WTC11 (cell line): ENCODE data around the gene LSM4. TPM values are rescaled to one million over a fixed set of nuclear protein-coding genes. Genes with fewer than 3 reads are reported as not detected.

Experiments used
- ATAC-seq: fragments of 200-7000 bp; cut with Tn5 transposase; 2 replicates; pipeline ENCODE4 v1.10.0; 2021; ENCODE audit warnings: mild to moderate bottlenecking, moderate library complexity
- CTCF ChIA-PET: fragments of 300-600 bp; sonication (Branson Sonifier 250); formaldehyde crosslinking; loops from one replicate; lab custom pipeline; 2021; ENCODE audit warnings: antibody characterized with exemption; lab: Charles Lee
- POLR2A ChIA-PET: fragments of 350-600 bp; sonication (Branson Sonifier 250); formaldehyde crosslinking; loops from one replicate; lab custom pipeline; 2021; ENCODE audit warnings: antibody characterized with exemption; lab: Charles Lee
- DNase-seq: peaks from one replicate; pipeline ENCODE4 v3.0.0; 2021; ENCODE audit warnings: low spot score
- H3K27ac Mint-ChIP-seq: 2 replicates; pipeline ENCODE4 v1.8.0; 2021; ENCODE audit warnings: mixed read lengths
- H3K27me3 Mint-ChIP-seq: 2 replicates; pipeline ENCODE4 v1.8.0; 2021; ENCODE audit warnings: low read depth, mild to moderate bottlenecking, moderate library complexity, mixed read lengths
- H3K36me3 Mint-ChIP-seq: 2 replicates; pipeline ENCODE4 v1.8.0; 2021; ENCODE audit warnings: mixed read lengths
- H3K4me1 Mint-ChIP-seq: 2 replicates; pipeline ENCODE4 v1.8.0; 2022; ENCODE audit warnings: mixed read lengths
- H3K4me3 Mint-ChIP-seq: 2 replicates; pipeline ENCODE4 v1.8.0; 2021; ENCODE audit warnings: mild to moderate bottlenecking, moderate library complexity, mixed read lengths
- H3K9me3 Mint-ChIP-seq: 2 replicates; pipeline ENCODE4 v1.8.0; 2021; ENCODE audit warnings: mixed read lengths
- CBFB ChIP-seq: sonication (generic); formaldehyde crosslinking; IDR thresholded peaks from 2 replicates; pipeline ENCODE4 v1.8.1; 2022; ENCODE audit warnings: mild to moderate bottlenecking, low read depth, missing genetic modification reagents
- ELF4 ChIP-seq: sonication (generic); formaldehyde crosslinking; IDR thresholded peaks from 2 replicates; pipeline ENCODE4 v1.8.1; 2022; ENCODE audit warnings: low read depth, mild to moderate bottlenecking, moderate library complexity, missing genetic modification reagents
- ETV6 ChIP-seq: sonication (generic); formaldehyde crosslinking; IDR thresholded peaks from 2 replicates; pipeline ENCODE4 v1.8.1; 2022; ENCODE audit warnings: mild to moderate bottlenecking, missing genetic modification reagents
- FOXP1 ChIP-seq: sonication (generic); formaldehyde crosslinking; IDR thresholded peaks from 2 replicates; pipeline ENCODE4 v1.8.0; 2022; ENCODE audit warnings: missing genetic modification reagents, mild to moderate bottlenecking, moderate library complexity, borderline replicate concordance
- GABPB1 ChIP-seq: sonication (generic); formaldehyde crosslinking; IDR thresholded peaks from 2 replicates; pipeline ENCODE4 v1.8.1; 2023; ENCODE audit warnings: mild to moderate bottlenecking, missing genetic modification reagents
- HMGXB4 ChIP-seq: sonication (generic); formaldehyde crosslinking; IDR thresholded peaks from 2 replicates; pipeline ENCODE4 v1.8.1; 2023; ENCODE audit warnings: mild to moderate bottlenecking, moderate library complexity, missing genetic modification reagents
- MYBL2 ChIP-seq: sonication (generic); formaldehyde crosslinking; IDR thresholded peaks from 2 replicates; pipeline ENCODE4 v1.8.1; 2023; ENCODE audit warnings: mild to moderate bottlenecking, moderate library complexity, missing genetic modification reagents
- NFYB ChIP-seq: sonication (generic); formaldehyde crosslinking; conservative IDR thresholded peaks from 2 replicates; pipeline ENCODE4 v1.8.0; 2022; ENCODE audit warnings: low read depth, missing genetic modification reagents
- PRDM15 ChIP-seq: sonication (generic); formaldehyde crosslinking; IDR thresholded peaks from 2 replicates; pipeline ENCODE4 v1.8.0; 2022; ENCODE audit warnings: missing genetic modification reagents
- PRRX2 ChIP-seq: fragments of 250-450 bp; sonication (Bioruptor Pico); IDR thresholded peaks from 2 replicates; pipeline ENCODE4 v1.8.0; 2021; ENCODE audit warnings: mild to moderate bottlenecking
- RORB ChIP-seq: fragments of 250-450 bp; sonication (Bioruptor Pico); IDR thresholded peaks from 2 replicates; pipeline ENCODE4 v1.9.0; 2021; ENCODE audit warnings: mild to moderate bottlenecking
- ZNF232 ChIP-seq: sonication (generic); formaldehyde crosslinking; IDR thresholded peaks from 2 replicates; pipeline ENCODE4 v1.8.0; 2022; ENCODE audit warnings: mild to moderate bottlenecking, missing genetic modification reagents
- ZNF263 ChIP-seq: sonication (generic); formaldehyde crosslinking; IDR thresholded peaks from 2 replicates; pipeline ENCODE4 v1.8.1; 2022; ENCODE audit warnings: low read depth, mild to moderate bottlenecking, moderate library complexity, missing genetic modification reagents
- total RNA-seq: library from RNA; stranded (reverse); gene quantifications from 3 replicates; pipeline ENCODE4 v1.2.3, GENCODE V29; 2021
- TF ChIP-seq, protein P1 (sequence below): sonication (generic); formaldehyde crosslinking; IDR thresholded peaks from 2 replicates; pipeline ENCODE4 v1.8.0; 2022; ENCODE audit warnings: mild to moderate bottlenecking, missing genetic modification reagents
- TF ChIP-seq, protein P2 (sequence below): sonication (generic); formaldehyde crosslinking; IDR thresholded peaks from 2 replicates; pipeline ENCODE4 v1.8.1; 2023; ENCODE audit warnings: mild to moderate bottlenecking, missing genetic modification reagents, borderline replicate concordance
- TF ChIP-seq, protein P3 (sequence below): sonication (generic); formaldehyde crosslinking; IDR thresholded peaks from 2 replicates; pipeline ENCODE4 v1.8.0; 2023; ENCODE audit warnings: mild to moderate bottlenecking, missing genetic modification reagents
- TF ChIP-seq, protein P4 (sequence below): sonication (generic); formaldehyde crosslinking; IDR thresholded peaks from 2 replicates; pipeline ENCODE4 v1.8.1; 2023; ENCODE audit warnings: mild to moderate bottlenecking, missing genetic modification reagents
- TF ChIP-seq, protein P5 (sequence below): fragments of 250-450 bp; sonication (Bioruptor Pico); IDR thresholded peaks from 2 replicates; pipeline ENCODE4 v2.1.2; 2022; ENCODE audit warnings: mild to moderate bottlenecking, moderate library complexity

LSM4 gene
- total RNA-seq, 1 experiment from 2014 or later, result 373 TPM

- Mint-ChIP-seq H3K36me3 (peaks cover 14% of the 10 kb centered on the region), H3K9me3 (no peaks in the 10 kb centered on the region), H3K4me3 (peak overlapping the region; percentile 59)
- ATAC-seq (peak; percentile 46), DNase-seq (peak; percentile 45)
- POLR2A ChIA-PET, result interaction anchor here (1.0 to 2.6 kb wide), 8 partner anchors 9 to 35 kb away, joined by 3 to 29 read pairs (median 4); partner anchors contain the start of genes JUND and LSM4
- CTCF ChIA-PET, result interaction anchor here (0.7 to 5.4 kb wide), 16 partner anchors 12 to 120 kb away, joined by 3 to 82 read pairs (median 4); partner anchors contain the start of genes GDF15, JUND, LSM4 and MPV17L2
- TF ChIP-seq FOXP1 (0 out of 2 replicates have a peak, but pooled peaks have one; percentile 28), ELF4 (no peak), ETV6 (CRISPR knock-in tag) (peak; percentile 63; the same call in 1 of the 2 replicates), RORB (CRISPR knock-in tag) (no peak), ZNF232 (CRISPR knock-in tag) (no peak), PRRX2 (no peak), GABPB1 (CRISPR knock-in tag) (peak; percentile 60), MYBL2 (0 out of 2 replicates have a peak, but pooled peaks have one; percentile 41), ZNF263 (peak; percentile 97), NFYB (CRISPR knock-in tag) (no peak)
- TF ChIP-seq, protein P1, sequence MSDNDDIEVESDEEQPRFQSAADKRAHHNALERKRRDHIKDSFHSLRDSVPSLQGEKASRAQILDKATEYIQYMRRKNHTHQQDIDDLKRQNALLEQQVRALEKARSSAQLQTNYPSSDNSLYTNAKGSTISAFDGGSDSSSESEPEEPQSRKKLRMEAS, result peak; percentile 25; the same call in 1 of the 2 replicates
- TF ChIP-seq, protein P2, sequence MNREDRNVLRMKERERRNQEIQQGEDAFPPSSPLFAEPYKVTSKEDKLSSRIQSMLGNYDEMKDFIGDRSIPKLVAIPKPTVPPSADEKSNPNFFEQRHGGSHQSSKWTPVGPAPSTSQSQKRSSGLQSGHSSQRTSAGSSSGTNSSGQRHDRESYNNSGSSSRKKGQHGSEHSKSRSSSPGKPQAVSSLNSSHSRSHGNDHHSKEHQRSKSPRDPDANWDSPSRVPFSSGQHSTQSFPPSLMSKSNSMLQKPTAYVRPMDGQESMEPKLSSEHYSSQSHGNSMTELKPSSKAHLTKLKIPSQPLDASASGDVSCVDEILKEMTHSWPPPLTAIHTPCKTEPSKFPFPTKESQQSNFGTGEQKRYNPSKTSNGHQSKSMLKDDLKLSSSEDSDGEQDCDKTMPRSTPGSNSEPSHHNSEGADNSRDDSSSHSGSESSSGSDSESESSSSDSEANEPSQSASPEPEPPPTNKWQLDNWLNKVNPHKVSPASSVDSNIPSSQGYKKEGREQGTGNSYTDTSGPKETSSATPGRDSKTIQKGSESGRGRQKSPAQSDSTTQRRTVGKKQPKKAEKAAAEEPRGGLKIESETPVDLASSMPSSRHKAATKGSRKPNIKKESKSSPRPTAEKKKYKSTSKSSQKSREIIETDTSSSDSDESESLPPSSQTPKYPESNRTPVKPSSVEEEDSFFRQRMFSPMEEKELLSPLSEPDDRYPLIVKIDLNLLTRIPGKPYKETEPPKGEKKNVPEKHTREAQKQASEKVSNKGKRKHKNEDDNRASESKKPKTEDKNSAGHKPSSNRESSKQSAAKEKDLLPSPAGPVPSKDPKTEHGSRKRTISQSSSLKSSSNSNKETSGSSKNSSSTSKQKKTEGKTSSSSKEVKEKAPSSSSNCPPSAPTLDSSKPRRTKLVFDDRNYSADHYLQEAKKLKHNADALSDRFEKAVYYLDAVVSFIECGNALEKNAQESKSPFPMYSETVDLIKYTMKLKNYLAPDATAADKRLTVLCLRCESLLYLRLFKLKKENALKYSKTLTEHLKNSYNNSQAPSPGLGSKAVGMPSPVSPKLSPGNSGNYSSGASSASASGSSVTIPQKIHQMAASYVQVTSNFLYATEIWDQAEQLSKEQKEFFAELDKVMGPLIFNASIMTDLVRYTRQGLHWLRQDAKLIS (CRISPR knock-in tag), result no peak
- TF ChIP-seq, protein P3, sequence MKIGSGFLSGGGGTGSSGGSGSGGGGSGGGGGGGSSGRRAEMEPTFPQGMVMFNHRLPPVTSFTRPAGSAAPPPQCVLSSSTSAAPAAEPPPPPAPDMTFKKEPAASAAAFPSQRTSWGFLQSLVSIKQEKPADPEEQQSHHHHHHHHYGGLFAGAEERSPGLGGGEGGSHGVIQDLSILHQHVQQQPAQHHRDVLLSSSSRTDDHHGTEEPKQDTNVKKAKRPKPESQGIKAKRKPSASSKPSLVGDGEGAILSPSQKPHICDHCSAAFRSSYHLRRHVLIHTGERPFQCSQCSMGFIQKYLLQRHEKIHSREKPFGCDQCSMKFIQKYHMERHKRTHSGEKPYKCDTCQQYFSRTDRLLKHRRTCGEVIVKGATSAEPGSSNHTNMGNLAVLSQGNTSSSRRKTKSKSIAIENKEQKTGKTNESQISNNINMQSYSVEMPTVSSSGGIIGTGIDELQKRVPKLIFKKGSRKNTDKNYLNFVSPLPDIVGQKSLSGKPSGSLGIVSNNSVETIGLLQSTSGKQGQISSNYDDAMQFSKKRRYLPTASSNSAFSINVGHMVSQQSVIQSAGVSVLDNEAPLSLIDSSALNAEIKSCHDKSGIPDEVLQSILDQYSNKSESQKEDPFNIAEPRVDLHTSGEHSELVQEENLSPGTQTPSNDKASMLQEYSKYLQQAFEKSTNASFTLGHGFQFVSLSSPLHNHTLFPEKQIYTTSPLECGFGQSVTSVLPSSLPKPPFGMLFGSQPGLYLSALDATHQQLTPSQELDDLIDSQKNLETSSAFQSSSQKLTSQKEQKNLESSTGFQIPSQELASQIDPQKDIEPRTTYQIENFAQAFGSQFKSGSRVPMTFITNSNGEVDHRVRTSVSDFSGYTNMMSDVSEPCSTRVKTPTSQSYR (CRISPR knock-in tag), result 0 out of 2 replicates have a peak, but pooled peaks have one; percentile 50
- TF ChIP-seq, all 79 proteins: peak for 7
- peak overlapping the region; percentile 67 for H3K27ac Mint-ChIP-seq
- H3K27me3 Mint-ChIP-seq, result no peaks in the 10 kb centered on the region
- H3K4me1 Mint-ChIP-seq, result peaks cover 39% of the 10 kb centered on the region
Observed at GRCh38 chr19:18304458-18305310, 18.2 kb downstream of the LSM4 start.

DNA sequence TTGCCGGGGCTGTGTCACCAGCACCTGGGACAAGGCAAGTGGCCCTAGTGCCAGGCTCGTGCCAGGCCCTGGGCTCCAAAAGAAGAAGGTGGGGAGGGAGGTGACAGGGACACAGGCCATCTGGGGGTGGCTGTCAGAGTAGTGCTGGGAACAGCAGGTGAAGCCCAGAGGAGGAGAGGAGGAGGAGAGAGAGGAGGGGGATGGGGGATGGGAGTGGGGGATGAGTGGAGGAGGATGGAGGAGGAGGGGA, 18.7 kb downstream of the LSM4 start:
- ChIA-PET POLR2A (interaction anchor here (1.0 to 2.6 kb wide), 6 partner anchors 10 to 28 kb away, joined by 4 to 29 read pairs (median 8); partner anchors contain the start of genes JUND and LSM4), CTCF (interaction anchor here (0.7 to 5.4 kb wide), 9 partner anchors 11 to 106 kb away, joined by 3 to 82 read pairs (median 4); partner anchors contain the start of genes JUND and LSM4)
- DNase-seq (no peak), ATAC-seq (peak; percentile 8)
- Mint-ChIP-seq H3K9me3 (no peaks in the 10 kb centered on the region), H3K27me3 (no peaks in the 10 kb centered on the region), H3K4me3 (peak overlapping the region; percentile 59), H3K36me3 (peaks cover 14% of the 10 kb centered on the region), H3K27ac (peak overlapping the region; percentile 96), H3K4me1 (peaks cover 39% of the 10 kb centered on the region)
- TF ChIP-seq HMGXB4 (CRISPR knock-in tag), result no peak
- TF ChIP-seq, protein P4, sequence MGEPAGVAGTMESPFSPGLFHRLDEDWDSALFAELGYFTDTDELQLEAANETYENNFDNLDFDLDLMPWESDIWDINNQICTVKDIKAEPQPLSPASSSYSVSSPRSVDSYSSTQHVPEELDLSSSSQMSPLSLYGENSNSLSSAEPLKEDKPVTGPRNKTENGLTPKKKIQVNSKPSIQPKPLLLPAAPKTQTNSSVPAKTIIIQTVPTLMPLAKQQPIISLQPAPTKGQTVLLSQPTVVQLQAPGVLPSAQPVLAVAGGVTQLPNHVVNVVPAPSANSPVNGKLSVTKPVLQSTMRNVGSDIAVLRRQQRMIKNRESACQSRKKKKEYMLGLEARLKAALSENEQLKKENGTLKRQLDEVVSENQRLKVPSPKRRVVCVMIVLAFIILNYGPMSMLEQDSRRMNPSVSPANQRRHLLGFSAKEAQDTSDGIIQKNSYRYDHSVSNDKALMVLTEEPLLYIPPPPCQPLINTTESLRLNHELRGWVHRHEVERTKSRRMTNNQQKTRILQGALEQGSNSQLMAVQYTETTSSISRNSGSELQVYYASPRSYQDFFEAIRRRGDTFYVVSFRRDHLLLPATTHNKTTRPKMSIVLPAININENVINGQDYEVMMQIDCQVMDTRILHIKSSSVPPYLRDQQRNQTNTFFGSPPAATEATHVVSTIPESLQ (CRISPR knock-in tag), result no peak
- TF ChIP-seq, protein P5, sequence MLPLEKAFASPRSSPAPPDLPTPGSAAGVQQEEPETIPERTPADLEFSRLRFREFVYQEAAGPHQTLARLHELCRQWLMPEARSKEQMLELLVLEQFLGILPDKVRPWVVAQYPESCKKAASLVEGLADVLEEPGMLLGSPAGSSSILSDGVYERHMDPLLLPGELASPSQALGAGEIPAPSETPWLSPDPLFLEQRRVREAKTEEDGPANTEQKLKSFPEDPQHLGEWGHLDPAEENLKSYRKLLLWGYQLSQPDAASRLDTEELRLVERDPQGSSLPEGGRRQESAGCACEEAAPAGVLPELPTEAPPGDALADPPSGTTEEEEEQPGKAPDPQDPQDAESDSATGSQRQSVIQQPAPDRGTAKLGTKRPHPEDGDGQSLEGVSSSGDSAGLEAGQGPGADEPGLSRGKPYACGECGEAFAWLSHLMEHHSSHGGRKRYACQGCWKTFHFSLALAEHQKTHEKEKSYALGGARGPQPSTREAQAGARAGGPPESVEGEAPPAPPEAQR (CRISPR knock-in tag), result no peak
- no peak for TF ChIP-seq CBFB (CRISPR knock-in tag)
- TF ChIP-seq PRDM15 (CRISPR knock-in tag), result no peak
- TF ChIP-seq ETV6 (CRISPR knock-in tag), result no peak
